Measurements from ENCODE around the gene PCSK4.
"Not testable (repeated sequence)": the region's sequence is repeated elsewhere in the genome, so short reads cannot be mapped to it uniquely, and the experiment has no call there.

The PCSK4 gene

DNA sequence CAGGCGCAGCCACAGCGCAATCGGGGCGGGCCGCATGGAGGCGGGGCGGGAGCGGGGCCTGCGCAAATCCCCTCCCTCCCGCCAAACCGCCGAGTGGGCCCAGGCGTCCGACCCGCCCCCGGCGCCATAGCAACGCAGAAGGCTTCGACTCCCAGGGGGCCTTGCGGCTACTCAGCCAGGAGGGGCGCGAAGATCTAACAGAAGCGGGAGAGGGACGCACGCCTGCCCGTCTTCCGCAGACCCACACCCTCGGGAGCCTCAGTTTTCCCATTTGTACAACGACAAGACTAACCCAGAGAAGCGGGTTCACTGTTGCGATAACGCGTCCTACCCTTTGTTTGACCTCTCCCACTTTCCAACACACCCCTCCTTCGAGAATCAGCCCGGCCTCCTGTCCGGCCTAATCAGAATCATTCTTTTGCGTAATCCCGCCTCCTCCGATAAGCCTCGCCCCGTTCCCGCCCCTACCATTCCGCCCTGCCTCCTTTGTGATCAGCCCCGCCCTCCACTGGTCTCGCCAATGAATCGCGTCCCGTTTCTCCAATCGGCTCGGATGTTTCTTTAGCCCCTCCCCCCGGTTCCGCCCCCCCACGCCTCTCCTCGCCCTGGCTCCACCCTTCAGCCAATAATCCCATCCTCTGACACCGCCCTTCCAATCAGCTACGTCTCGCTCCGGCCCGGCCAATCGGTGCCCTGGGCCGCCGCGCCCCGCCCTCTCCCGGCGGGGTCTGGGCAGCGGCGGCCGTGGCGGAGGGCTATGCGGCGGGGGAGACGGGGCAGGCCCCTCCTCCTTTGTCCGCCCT, at the start of gene PCSK4:
Gene PCSK4, minus strand, starts transcription at position 40 of the 803 bp plus-strand sequence. Its CDS starts 4 bp downstream, at position 36.
- DNase-seq, result peak; percentile 84 to 100 (median 99)

DNA sequence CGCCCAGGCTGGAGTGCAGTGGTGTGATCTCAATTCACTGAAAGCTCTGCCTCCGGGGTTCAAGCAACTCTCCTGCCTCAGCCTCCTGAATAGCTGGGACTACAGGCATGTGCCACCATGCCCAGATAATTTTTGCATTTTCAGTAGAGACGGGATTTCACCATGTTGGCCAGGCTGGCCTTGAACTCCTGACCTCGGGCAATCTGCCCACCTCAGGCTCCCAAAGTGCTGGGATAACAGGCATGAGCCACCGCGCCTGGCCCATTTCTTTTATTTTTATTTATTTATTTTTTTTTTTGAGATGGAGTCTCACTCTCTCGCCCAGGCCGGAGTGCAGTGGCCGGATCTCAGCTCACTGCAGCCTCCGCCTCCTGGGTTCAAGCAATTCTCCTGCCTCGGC, 49.6 kb upstream of the PCSK4 start:
- DNase-seq, result not testable (repeated sequence)

DNA sequence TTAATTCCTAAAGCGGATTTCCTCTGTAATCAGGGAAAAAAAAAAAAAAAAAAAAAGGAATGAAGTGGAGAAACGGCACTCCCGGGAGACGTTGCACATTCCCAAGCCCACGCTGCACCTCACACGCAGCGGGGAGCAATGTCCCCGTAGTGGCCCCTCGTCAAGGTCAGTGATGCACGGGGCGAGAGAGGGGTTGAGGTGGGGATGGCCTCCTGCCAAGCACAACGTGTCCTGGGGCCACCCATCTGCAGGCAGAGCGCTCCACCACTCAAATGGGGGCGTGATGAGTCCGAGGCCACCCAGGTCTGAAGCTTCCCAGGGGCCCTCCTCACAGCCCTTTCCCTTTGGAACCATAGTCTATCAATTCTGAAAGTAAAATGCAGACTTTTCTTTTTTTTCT, 48.8 kb upstream of the PCSK4 start:
- no peak for DNase-seq

DNA sequence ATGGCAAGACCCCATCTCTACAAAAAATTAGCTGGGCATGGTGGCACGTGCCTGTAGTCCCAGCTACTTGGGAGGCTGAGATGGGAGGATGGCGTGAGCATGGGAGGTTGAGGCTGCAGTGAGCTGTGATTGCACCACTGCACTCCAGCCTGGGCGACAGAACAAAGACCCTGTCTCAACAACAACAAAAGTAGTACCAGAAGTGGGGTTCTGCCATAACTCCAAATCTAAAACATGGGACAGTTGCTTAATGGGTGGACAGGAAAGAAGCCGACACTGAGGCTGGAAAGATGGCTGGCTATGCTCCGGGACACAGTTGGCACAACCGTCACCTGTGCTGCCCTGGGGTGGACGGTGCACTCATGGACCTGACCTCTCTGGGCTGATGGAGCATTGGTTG, 45.5 kb upstream of the PCSK4 start:
- DNase-seq, result not testable (repeated sequence)

DNA sequence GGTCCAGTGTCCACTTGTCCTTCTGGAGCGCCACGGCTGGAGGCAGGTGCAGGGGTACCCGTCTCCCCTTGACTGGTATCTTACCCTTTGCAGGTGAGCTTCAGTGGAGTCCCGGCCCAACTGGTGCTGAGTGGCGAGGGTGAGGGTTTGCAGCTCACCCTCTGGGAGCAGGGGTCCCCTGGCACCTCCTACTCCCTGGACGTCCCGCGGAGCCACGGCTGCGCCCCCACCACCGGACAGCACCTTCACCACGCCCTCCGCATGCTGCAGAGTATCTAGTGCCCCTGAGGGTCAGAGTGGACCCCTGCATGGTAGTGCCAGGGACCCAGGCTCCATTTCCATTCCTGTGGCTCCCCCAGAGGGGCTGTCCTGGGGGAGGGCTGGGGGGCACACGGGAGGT, 44.8 kb upstream of the PCSK4 start:
- DNase-seq, result no peak

DNA sequence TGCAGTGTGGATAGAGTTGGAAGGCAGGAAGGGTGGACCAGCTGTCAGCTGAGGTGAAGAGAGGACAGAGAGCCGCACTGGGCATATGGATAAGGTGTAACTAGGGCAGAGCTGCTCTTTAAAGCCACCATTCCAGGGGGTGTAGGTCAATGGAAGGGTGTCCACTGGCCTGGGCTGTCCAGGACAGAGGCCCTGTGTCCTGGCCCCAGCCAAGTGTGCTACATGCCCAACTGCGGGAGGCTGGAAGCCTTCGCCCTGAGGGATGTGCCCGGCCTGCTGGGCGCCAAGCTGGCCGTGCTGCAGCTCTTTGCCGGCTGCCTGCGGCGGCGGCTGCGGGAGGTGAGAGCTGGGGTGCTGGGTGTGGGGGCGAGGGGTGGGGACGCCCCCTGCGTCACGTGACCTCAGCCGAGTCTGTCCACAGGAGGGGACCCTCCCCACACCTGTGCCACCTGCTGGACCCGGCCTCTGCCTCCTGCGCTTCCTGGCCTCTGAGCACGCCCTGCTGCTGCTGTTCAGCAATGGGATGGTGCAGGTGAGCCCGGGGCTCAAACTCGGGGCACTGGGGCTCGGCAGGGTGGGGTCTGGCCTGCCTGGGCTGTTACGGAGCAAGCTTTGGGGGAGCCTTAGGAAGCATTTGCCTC, 43.5 kb upstream of the PCSK4 start:
- DNase-seq, result no peak

DNA sequence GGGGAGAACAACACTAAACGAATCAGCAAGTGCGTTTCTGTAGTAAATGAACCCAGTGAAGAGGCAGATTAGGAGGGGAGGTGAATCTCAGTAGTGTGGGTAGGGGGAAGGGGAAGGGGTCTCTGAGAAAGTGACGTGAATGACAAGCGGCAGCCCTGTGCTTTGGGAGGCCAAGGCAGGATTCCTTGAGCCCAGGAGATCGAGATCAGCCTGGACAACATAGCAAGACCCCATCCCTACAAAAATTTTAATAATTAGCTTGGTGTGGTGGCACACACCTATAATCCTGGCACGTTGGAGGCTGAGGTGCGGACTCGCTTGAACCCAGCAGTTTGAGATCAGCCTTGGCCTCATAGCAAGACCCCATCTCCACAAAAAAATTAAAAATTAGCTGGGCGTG, 41.9 kb upstream of the PCSK4 start:
- no peak for DNase-seq

DNA sequence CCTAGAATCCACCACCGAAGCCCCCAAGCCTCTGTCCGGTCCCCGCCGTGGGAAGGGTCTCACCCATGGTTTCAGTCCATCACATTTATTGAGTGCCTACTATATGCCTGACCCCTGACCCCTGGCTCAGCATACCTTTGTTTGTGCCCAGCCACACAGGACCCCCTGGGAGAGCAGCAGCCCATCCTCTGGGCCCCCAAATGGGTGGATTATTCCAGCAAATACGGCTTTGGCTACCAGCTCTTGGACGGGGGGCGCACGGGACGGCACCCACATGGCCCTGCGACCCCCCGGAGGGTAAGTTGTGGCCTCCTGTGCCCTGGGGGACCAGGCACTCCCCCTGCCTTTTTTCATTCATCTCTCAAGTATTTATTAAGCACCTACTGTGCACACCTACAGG, 41.4 kb upstream of the PCSK4 start:
- no peak for DNase-seq

DNA sequence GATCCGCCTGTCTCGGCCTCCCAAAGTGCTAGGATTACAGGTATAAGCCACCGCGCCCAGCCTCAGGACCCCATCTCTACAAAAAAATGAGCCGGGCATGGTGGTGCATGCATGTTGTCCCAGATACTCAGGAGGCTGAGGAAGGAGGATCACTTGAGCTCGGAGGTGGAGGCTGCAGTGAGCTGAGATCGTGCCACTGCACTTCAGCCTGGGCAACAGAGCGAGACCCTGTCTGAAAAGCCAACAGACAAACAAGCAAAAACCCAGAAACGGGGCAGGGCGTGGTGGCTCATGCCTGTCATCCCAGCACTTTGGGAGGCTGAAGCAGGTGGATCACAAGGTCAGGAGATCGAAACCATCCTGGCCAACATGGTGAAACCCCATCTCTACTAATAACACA, 40.7 kb upstream of the PCSK4 start:
- not testable (repeated sequence) for DNase-seq

DNA sequence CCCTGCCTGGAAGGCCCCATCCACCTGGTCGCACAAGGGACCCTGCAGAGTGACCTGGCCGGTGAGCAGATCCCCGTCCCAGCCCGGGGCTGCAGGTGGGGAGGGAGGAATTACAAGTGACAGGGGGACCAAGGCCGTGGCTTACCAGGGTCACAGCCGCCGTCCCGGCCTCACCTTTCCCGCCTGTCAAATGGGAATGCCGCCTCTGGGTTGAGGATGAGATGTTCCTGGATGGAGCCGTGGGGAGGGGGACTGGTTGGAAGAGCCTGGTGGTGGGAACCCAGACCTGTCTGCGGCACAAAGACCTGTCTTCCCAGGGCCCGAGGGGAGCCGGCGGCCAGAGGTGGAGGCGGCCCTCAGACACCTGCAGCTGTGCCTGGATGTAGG, 39.3 kb upstream of the PCSK4 start:
- no peak for DNase-seq

DNA sequence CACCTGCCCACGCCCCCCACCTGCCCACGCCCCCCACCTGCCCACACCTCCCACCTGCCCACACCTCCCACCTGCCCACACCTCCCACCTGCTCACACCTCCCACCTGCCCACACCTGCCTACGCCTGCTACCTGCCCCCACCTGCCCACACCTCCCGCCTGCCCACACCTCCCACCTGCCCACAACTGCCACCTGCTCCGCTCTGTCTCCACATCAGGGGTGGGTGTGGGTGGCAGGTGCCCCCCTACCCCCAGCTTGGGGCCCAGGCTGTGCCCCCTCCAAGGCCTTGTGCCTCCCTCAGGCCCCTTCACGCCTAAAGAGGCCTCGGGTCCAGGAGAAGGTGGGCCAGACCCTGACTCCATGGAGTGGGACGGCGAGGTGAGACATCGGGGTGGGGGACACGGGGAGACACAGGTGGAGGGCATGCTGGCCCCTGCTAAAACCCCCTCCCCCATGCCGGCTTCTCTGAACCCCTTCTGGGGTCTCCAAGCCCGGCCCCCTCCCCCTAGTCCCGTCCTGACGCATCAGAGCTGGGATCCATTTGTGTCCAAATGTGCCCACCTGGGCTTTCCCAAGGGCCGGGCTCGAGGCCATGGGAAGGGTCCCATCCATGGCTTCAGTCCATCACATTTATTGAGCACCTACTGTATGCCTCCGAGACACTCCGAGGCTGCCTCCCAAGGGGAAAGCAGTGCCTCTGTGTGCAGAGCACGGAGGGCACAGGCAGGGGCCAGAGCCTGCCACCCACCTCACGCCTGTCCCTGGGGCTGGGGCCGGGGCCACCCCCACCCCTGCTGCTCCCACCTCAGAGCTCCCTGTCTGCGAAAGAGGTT, 38.7 kb upstream of the PCSK4 start:
- no peak for DNase-seq

DNA sequence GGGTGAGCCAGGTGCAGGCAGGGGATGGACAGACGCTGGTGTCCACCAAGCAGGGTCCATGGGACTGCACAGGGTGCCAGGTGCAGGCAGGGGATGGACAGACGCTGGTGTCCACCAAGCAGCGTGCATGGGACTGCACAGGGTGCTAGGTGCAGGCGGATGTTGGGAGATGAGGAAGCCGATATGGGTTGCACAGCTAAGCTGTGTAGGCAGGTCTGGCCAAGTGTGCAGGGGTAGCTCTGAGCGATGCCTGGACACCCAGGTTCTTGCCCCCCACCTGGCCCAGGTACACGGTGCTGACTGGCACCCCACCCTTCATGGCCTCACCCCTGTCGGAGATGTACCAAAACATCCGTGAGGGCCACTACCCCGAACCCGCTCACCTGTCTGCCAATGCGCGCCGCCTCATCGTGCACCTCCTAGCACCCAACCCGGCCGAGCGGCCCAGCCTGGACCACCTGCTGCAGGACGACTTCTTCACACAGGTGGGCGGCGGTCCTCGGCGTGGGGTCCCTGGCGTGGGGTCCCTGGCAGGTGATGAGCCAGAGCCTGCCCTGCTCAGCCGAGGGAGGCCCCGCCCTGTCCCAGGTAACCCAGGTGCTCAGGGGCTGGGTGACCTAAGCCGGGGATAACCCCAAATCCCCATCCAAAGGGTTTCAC, 37.6 kb upstream of the PCSK4 start:
- no peak for DNase-seq

DNA sequence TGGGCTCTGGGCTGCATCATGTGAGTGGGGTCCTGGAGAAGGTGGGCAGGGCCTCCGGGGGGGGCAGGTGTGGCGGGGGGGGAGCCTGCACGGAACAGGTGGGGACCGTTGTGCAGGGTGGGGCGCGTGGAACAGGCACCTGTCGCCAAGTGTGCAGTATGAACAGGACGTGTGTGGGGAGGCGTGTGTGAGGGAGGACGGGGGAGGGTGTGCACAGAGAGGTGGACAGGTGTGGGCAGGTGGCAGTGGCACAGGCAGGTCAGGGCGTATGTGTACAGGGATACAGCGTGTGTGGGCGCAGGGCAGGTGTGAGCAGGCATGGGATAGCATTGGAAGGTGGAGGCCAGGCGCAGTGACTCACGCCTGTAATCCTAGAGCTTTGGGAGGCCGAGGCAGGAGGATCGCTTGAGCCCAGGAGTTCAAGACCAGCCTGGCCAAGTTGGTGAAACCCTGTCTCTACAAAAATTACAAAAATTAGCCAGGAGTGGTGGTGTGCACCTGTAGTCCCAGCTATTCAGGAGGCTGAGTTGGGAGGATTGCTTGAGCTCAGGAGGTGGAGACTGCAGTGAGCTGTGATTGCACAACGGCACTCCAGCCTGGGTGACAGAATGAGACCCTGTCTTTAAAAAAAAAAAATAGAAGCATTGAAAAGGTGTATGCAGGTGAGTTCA, 37.0 kb upstream of the PCSK4 start:
- no peak for DNase-seq

DNA sequence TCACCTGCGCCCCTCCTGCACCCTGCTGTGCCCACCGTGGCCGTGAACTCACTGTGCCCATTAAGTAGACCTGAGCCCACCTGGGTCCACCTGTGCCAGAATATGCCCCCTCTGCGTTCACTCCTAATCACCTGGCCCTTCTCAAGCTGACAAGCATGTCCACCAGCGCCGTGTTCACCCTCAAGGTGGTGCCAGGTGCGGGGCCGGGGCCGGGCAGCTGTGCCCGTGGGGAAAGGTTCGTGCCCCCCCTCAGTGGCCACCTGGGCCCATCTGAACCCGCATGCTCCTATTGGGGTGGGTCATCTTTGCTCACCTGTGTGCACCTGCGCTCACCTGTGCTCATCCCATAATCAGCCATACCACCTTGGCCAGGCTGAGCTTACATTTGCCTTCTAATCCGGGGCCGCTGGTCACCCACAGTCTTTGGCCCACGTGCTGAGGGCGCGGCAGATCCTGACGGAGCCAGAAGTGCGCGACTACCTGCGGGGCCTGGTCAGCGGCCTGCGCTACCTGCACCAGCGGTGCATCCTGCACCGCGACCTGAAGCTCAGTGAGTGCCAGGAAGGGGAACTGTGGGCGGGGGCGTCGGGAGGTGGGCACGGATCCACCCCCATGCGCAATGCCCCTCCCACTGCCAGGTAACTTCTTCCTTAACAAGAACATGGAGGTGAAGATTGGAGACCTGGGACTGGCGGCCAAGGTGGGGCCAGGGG, 36.1 kb upstream of the PCSK4 start:
- DNase-seq, result no peak

DNA sequence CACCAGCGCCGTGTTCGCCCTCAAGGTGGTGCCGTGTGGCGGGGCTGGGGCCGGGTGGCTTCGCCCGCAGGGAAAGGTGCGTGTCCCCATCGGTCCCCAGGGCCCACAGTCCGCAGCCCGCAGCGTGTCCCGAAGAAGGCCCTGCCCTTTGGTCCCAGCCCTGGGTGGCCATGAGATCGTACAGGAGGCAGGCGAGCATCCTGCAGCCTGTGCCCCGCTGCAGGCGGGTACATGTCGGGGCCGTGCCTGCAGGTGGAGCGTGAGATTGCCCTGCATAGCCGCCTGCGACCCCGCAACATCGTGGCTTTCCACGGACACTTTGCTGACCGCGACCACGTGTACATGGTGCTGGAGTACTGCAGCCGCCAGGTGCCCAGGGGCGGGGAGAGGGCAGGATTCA, 35.2 kb upstream of the PCSK4 start:
- no peak for DNase-seq

DNA sequence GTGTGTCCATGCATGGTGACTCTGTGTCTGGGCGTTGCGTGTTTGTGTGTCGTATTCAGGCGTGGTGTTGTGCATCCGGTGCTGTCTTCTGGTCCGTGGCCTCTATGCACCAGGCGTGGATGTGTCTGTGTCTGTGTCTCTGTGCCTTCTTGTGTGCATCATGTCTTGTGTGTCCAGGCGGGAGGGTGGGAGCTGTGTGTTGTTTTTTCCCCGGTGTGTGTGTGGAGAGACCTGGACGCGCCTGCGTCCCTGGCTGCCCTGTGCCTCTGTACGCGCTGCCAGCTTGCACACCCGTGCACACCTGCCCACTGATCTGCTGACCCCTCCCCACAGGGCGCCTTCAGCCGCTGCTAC, 34.8 kb upstream of the PCSK4 start:
- DNase-seq, result no peak

DNA sequence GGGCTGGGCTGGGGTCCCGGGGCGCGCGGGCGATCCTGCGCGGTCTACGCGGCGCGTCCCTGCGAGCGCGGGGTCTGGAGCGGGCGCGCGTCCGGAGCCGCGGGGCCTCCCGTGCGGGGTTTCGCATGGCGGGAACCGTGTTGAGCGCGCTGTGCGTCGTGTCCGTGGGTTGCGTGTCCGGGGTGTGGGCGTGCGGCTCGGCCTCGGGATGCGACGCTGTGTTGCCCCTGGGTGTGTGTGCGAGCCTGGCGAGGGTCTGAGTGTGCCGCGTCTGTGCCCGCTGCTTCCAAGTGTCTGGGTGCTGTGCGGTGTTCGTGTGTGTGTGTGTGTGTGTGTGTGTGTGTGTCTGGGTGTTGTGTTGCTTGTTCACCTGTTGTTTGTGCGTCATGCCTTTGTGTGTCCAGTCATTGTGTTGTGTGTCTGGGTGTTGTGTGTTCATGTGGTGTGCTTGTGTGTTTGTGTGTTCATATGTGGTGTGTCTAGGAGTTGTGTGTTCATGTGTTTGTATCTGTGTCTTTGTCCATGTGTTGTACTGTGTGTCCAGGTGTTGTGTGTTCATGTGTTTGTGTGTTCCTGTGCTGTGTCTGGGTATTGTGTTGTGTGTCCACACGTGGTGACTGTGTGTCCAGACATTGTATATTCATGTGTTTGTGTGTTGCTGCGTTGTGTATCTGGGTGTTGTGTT, 34.3 kb upstream of the PCSK4 start:
- DNase-seq, result no peak

DNA sequence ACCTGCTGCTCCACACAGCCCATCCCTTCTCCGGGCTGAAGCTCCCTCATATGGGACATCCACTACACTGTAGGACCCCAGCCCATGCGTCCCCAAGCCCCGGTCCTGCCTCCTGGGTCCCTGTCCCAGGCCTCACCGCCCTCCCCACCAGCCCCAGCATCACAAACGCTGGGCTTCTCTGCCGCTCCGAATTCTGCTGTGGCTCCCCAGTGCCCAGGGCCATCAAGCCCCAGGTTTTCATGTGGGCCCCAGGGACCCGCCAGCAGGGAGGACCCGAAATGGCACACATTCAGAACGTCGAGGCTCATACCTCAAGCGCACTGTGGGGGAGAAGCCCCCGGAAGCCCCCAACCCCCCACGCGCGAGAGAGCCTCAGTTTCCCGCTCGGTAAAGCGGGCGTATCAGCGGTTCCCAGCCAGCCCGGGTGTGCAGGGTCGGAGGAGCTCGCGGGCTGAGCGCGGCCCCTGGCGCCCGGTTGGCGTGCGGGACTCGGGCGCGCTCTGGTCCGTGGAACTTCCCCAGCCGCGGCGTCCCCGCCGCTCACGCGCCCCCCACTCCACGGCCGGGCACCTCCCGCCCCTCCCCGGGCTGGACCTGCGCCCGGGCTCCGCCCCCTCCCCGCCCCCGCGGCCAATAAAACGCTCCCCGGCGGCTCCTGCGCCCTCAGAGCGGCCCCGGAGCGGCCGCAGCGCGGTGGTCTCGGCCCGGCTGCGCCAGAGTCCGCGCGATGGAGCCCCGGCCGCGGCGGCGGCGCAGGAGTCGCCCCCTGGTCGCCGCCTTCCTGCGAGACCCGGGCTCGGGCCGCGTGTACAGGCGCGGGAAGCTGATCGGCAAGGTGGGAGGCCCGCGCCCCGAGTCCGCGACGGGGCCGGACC, 33.5 kb upstream of the PCSK4 start, which contains the start of gene PLK5:
Gene PLK5, plus strand, starts transcription at position 666 of the 875 bp plus-strand sequence. CDS start 2,920 bp downstream, outside the sequence.
- DNase-seq, result peak in 21 of 51 donors; percentile 2 to 69 (median 34)

DNA sequence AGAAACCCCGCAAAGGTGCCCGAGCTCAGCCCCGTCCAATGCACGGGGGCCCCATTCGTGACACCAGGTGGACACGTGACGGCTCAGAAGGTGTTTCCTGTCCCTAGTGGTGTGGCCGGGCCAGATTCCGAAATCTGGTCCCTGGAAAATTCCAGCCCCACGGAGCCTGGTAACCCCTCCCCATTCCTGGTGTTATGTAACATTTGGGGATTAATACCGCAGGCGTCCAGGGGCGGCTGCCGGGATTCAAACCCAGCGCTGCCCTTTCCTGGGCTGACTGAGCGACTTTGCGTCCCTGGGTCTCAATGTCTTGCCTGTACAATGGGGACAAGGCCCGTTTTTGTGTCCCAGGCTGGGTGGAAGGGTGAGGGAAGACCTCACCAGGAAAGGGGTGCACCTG, 32.7 kb upstream of the PCSK4 start:
- peak in 1 of 51 donors; percentile 6 for DNase-seq

Measured in hypothalamus (tissue), 51 donors.